Activated CD4-positive, alpha-beta T cell treated with anti-CD3 and anti-CD28 coated beads, Interleukin-10, Interleukin-2, amounts not matched to agents 100 ng/mL and 50 ng/mL, durations not matched to agents 16 hours and 8 hours (primary cell): ENCODE data around the gene ZNF268.
A peak's percentile ranks its signal among the peaks of the same experiment; 100 is the strongest.

ENCODE experiments used
- DNase-seq: peaks from one replicate; pipeline ENCODE4 v3.0.0-alpha.2; 2020

The ZNF268 gene

DNA sequence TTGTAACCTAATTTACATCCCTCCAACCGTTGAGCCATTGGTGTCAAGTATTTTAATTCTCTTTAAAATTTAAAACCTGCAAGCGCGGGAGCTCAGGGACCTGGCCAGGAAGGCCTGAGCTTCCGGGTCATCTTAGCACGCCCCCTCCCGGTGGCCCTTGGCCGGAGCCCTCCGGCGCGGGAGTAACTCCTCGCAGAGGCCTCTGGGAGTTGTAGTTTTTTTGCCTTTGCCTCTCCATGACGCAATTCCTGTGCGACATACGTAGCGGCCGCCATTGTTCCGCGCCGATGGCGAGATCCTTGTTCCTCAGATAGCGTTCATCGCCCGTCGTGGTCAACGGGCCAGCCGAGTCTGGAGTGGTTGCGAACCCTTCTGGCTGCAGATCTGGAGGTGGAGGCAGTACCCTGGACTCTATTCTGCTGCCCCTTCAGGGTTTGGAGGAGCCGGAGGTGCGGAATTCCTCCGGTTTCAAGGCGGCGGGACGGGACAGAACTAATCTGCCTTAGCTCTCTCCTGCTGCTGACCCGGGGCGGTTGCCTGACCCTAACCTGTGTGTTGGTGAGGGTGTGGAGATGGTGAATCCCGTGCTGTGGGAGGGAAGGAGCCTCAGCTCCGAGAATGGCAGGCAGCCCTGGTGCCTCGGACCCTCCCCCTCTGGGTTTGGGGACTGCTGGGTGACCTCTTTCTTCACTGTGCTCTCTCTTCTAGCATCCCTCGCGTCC lies at the start of gene ZNF268:
ZNF268 (plus strand) TSS at position 258 of the 722 bp plus-strand sequence. CDS start 503 bp downstream, outside the sequence.
- peak; percentile 93 for DNase-seq

DNA sequence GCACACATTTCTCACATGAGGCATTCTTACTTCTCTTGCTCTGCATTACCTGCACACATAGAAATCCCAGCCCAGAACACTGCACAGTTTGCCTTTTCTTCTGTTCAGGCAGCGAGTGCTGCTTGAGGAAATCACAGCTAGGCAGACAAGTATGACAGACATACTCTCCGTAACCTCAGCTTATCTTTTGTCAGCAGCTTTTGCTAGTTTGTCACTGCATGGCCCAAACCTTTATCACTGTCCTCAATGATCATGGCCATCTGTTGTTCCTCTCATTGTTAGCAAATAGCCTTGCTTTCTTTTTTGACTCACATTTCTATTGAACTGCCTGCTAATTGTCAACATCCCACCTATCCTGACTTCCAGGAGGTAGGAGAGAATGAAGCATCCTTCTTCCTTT lies 45.5 kb upstream of the ZNF268 start:
- no peak for DNase-seq

DNA sequence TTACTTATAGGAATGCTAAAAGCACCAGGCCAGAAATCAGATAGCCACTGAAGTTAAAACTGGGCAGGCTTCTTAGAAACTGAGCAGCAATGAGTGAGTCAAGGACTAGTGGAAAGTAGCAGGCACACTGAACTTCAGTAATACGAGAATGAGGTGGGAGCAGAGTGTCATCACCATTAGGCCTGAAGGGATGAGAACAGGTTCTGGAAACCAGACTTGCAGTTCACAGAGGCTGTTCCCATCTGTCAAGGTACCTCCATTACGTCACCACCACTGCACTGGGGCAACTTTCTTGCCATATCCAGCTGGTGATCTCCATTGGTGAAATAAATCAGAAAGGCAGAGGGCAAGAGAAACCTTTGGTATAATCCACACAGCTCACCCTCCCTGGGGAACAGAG lies 35.3 kb upstream of the ZNF268 start:
- DNase-seq = no peak

DNA sequence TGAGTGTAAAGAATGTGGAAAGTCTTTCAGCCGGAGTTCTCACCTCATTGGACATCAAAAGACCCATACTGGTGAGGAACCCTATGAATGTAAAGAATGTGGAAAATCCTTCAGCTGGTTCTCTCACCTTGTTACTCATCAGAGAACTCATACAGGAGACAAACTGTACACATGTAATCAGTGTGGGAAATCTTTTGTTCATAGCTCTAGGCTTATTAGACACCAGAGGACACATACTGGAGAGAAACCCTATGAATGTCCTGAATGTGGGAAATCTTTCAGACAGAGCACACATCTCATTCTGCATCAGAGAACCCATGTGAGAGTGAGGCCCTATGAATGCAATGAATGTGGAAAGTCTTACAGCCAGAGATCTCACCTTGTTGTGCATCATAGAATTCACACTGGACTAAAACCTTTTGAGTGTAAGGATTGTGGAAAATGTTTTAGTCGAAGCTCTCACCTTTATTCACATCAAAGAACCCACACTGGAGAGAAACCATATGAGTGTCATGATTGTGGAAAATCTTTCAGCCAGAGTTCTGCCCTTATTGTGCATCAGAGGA lies 25.1 kb upstream of the ZNF268 start:
- no peak for DNase-seq

DNA sequence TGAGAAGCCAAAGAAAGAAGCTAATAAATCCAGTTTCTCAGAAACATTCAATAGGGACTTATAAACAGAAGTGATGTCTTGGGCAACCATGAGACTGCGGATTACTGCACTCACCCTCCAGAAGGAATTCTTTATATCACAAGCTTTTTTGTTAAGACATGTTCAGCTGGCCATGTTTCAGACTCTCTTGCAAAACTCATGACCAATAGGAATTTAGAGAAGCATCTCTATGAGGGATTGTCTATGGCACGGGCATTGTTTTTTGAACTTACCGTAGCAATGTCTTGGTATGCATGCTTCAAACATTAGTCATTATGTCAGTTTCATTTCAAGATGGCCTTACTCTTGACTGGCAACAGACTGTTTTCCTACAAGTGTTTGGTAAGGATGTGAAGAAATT lies 15.5 kb upstream of the ZNF268 start:
- DNase-seq = no peak

DNA sequence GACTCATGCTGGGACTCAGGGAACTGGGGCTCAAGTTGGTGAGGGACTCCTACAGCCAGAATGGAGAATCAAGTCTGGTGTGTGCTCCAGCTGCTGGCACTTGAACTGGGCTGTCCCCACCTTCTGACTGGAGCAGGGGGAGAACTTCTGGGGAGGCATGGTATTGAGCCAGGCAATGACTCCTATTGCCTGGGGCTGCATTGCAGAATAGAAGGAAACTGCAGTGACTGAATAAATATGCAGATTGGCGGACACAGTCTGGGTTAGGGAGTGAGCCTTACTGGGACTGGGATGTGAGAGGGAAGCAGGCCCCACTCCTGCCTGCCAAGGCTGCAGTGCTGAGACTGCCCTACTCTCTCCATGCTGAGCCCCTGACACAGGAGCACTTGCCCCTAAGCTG lies 8.8 kb upstream of the ZNF268 start:
- DNase-seq = no peak

DNA sequence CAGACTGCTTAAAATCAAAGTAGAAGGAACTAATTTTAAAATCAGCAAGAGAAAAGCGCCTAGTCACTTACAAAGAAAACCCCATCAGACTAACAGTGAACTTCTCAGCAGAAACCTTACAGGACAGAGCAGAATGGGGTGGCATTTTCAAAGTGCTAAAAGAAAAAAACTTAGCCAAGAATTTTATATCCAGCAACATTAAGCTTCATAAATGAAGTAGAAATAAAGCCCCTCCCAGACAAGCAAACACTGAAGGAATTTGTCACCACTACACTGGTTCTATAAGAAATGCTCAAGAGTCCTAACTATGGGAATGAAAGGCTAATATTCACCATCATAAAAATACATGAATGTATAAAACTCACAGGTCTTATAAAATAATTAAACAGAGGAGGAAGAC lies 6.4 kb upstream of the ZNF268 start:
- no peak for DNase-seq

DNA sequence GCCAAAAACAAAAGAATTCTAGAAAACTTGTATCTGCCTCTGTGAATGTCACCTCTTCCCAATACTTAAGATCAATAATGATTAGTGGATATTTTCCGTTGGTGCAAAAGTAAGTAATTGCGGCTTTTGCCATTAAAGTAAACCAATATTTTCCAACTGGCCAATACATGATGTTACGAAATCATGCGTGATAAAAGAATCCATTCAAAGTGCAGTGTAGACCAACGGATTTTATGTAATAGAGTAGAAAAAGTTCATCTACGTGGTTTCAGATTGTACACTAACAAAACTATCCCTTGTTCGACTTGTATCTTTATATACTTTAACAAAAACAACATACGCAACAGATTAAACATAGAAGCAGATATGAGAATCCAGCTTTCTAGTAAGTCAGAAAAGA lies 626 bp upstream of the ZNF268 start:
- no peak for DNase-seq

DNA sequence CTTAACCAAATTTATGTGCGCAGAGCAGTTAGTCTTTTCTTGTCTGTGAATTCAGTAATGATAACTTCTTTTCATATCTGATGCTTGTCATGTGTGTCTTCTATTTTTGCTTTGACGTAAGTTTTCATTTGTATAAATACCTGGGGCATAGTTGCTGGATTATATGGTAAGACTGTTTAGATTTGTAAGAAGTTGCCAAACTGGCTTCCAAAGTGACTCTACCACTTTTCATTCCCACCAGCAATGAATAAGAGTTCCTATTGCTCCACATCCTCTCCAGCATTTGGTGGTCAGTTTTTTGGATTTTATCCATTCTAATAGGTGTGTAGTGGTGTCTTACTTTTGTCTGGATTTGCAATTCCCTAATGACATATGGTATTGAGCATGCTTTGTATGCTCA lies 8.9 kb downstream of the ZNF268 start:
- no peak for DNase-seq

DNA sequence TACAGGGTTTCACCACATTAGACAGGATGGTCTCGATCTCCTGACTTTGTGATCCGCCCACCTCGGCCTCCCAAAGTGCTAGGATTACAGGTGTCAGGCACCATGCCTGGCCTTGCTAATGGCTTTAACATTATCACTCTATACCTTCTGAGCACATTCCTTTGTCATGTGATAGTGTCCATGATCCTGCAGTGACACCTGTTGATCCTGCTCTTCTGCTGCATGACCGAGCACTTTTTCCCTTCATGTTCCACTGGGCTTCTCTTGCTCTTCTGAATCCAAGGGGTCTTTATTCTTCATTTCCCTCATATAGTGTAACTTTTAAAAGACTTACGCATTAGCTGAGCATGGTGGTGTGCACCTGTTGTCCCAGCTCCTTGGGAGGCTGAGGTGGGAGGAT lies 11.6 kb downstream of the ZNF268 start:
- no peak for DNase-seq

DNA sequence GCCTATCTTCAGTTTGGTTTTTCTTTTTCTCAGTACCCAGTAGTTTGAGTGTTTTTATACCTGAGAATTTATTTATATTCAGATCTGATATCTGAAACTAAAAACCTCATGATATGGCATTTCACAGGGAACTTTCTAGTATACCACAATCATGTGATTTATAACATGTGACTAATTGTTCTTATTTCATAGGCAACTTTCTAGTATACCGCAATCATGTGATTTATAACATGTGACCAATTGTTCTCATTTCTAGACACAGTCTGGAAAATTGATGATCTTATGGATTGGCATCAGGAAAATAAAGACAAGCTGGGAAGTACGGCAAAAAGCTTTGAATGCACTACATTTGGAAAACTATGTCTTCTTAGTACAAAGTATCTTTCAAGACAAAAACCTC lies 20.6 kb downstream of the ZNF268 start:
- DNase-seq = no peak

DNA sequence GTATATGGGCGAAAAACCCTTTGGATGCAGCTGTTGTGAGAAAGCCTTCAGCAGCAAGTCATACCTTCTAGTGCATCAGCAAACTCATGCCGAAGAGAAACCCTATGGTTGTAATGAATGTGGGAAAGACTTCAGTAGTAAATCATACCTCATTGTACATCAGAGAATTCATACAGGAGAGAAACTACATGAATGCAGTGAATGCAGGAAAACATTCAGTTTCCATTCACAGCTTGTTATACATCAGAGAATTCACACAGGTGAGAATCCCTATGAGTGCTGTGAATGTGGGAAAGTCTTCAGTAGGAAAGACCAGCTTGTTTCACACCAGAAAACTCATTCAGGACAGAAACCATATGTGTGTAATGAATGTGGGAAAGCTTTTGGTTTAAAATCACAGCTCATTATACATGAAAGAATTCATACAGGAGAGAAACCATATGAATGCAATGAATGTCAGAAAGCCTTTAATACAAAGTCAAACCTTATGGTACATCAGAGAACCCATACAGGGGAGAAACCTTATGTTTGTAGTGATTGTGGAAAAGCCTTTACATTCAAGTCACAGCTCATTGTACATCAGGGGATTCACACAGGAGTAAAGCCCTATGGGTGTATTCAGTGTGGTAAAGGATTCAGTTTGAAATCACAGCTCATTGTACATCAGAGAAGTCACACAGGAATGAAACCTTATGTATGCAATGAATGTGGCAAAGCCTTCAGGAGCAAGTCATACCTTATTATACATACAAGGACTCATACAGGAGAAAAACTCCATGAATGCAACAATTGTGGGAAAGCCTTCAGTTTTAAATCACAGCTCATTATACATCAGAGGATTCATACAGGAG lies 21.4 kb downstream of the ZNF268 start:
- DNase-seq = no peak

DNA sequence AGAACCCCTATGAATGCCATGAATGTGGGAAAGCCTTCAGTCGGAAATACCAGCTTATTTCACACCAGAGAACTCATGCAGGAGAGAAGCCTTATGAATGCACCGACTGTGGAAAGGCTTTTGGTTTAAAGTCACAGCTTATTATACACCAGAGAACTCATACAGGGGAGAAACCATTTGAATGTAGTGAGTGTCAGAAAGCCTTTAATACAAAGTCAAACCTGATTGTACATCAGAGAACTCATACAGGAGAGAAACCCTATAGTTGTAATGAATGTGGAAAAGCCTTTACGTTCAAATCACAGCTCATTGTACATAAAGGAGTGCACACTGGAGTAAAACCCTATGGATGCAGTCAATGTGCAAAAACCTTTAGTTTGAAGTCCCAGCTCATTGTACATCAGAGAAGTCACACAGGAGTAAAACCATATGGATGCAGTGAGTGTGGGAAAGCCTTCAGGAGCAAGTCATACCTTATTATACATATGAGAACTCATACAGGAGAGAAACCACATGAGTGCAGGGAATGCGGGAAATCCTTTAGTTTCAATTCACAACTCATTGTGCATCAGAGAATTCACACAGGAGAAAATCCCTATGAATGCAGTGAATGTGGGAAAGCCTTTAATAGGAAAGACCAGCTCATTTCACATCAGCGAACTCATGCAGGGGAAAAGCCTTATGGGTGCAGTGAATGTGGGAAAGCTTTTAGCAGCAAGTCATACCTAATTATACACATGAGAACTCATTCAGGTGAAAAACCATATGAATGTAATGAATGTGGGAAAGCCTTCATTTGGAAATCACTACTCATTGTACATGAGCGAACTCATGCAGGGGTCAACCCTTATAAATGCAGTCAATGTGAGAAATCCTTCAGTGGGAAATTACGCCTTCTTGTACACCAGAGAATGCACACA lies 22.3 kb downstream of the ZNF268 start:
- no peak for DNase-seq

DNA sequence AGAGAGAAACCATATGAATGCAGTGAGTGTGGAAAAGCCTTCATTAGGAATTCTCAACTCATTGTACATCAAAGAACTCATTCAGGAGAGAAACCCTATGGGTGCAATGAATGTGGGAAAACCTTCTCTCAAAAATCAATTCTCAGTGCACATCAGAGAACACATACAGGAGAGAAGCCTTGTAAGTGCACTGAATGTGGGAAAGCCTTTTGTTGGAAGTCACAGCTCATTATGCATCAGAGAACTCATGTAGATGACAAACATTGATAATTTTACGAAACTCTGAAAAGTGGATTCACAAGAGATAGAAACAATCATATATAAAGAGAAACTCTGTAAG lies 22.9 kb downstream of the ZNF268 start:
- no peak for DNase-seq

DNA sequence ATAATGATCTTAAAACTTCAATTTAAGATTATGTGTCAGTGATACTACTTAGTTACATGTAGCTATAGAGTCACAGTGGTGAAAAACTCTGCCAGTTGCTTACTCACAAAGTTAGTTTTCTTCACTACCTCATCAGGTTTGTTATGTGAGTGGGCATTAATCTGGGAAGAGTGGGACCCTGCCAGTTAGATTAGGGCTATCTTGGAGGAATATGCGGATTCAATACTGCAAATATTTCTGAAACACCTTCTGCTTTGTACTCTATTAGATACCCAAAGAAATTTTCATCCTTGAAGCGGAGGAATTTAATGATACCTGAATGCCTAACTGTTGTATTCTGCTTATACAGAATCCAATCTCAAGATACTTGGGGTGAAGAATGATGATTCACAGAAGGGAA lies 25.1 kb downstream of the ZNF268 start:
- DNase-seq = no peak

DNA sequence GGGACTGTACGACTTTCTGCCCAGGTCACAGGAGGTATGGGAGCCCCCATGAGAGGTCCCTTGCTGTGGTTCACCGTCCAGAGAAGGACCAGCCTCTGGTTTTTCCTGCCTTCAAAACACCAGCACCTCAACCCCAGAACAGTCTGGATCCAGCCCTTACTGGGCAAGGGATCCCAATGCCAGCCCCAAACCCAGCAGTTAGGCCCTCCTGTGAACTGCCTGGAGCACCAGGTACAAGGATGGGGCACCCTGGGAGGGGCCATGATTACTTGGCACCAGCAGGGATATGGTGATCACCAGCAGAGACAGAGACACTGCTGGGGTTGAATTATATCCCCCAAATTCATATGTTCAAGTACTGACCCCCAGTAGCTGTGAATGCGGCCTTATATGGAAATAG lies 34.4 kb downstream of the ZNF268 start:
- no peak for DNase-seq

DNA sequence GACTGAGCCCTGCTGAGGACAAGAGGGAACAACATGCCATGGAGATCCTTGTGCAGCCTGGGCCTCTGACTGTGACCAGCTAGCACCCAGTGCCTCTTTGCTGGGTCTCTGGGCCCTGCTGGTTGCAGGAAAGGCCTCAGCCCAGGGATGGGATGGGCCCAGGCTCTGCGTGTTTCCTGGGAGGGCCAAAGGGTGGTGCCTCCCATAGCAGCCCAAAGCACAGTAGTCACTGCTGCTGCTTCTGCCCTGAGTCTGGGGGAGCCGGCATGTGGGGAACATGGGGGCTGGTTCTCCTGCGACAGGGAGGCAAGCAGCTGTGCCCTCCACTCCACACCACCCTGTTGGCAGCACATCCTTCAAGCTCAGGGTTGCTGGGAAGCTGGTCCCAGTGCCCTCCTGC lies 35.9 kb downstream of the ZNF268 start:
- no peak for DNase-seq

DNA sequence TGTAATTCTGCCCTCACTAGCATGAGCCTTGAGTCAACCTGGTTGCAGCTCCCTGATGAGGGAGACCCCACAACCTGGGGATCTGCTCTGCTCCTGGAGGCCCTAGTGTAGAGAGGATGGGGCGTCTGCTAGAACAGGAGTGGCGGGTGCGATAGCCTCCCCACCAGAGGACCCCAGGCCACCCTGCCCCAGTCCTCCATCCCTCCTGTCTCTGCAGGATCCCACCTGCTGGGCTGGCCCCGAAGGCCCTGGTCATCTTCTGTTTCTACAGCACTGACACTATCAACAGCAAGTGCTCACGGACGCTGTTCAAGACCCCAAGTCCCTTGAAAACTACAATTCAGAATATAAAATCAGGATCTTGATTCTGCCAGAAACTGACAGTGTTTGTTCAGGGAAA lies 39.2 kb downstream of the ZNF268 start:
- DNase-seq = no peak

DNA sequence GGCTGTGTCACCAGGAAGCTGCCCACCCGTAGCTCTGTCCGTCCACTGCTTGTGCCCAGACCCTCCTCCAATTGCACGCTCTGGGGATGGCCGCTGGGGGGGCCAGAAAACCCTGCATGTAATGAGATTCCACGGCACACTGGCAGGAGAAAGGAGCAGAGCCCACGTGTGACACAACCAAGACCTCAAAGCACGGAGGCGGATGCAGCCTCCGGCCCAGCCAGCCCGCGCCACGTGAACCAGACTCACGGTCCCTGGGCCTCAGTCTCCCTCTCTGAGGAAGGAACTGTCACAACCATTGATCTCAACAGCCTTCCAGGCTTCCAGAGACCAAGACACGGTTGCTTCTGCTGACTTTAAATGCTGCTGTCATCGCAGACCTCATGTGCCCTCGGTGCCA lies 39.9 kb downstream of the ZNF268 start:
- DNase-seq = no peak

DNA sequence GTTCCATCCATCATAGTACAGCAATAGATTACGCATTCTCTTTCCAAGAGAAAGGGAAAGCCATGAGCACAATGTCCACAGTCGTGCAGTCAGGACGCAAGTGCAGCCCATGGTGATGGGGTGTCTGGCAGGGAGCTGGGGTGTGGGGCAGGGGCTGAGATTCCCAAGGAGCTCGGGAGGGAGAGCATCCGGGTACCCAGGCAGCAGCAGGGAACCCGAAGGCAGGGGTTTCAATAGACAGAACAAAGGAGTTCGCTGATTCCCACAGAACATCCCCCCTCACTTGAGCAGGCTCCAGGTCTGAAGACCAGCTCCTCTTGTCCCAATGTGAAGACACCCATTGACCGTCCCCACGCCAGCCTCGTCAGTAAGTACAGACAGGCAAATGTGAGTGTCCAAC lies 40.9 kb downstream of the ZNF268 start:
- DNase-seq = no peak

DNA sequence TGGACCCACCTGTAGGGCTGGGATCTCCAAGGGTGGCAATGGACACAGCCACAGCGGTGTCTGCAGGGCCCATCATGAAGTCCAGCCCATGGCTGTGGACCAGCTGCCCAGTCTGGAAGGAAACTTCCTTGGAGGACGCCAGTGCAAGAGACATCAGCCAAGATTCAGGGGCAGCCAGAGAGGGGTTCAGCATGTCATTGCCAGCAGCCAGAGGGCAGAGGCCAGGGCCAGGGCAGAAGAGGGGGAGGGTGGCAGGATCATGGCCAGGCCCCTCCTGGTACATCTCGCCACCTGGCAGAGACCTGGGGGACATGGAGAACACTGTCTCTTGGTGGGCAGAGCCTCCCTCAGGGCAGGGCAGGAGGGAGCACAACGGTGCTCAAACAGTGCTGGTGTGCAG lies 44.2 kb downstream of the ZNF268 start:
- no peak for DNase-seq

DNA sequence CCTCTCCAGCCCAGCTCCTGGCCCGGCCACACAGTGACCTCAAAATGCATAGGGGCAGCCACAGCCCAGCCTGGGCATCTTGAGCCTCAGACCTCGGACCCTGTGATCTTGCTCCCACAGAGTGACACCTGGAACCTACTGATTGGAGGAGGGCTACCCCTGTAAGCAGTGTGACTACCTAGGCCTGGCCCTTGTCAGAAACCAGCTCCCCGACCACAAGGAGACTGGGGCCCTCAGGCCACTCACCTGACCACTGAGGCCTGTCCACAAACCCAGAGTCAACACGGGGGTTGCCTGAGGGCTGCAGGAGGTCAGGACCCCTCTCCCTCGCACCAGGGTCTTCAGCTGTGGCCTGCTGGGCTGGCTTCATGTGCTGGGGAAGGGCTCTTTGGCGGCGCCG lies 45.4 kb downstream of the ZNF268 start:
- no peak for DNase-seq

DNA sequence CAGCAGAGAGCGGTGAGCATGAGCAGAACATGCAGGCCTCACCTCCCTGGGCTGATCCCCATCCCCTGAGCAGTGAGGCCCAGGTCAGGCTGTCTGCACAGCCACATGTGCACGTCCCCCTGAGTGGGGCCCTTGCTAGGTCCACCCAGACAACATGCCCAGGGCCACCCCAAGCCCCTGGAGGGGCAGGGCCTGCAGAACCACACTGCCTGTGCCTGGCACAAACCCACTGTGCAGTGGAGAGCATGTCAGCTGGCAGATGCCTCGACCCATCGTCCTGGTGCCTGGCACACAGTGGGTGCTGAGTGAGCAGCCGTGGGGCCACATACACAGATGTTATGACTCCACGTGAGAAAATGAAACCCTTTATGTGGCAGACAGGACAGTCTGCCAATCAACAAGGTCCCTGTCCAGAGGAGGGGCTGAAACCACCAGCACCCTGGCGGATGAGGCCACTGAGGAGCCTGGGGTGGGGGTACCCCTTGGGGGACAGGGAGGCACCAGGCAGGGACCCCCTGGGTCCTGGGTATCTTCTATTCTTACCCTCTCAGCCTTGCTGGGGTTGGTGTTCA lies 46.1 kb downstream of the ZNF268 start:
- DNase-seq = no peak
